Adrenal gland (tissue), 12 donors: ENCODE measurements around the gene RGS6. TPM values are rescaled to one million over a fixed set of nuclear protein-coding genes. Genes with fewer than 3 reads are reported as not detected.

Source experiments
- DNase-seq, 7 donors: peaks; one replicate each; pipeline ENCODE4 v3.0.0-alpha.2; 2019 to 2020
- H3K27ac ChIP-seq, 5 donors: fragments of 200-600 bp; sonication (generic) in 4 of 5; 1 replicate in 3 of 5; 2 replicates in 2 of 5; pipeline versions ENCODE4 v1.5.1 to v1.8.0; 2016 to 2020; ENCODE audit warnings: mild to moderate bottlenecking in 1 of 5
- H3K27me3 ChIP-seq: fragments of 200-600 bp; 2 replicates; pipeline ENCODE4 v1.8.0; 2021
- H3K36me3 ChIP-seq, 2 donors: fragments of 200-600 bp; replicated peaks in 1 of 2; 1 replicate in 1 of 2; 2 replicates in 1 of 2; pipeline versions ENCODE4 v1.5.1 to v1.8.0; 2018 to 2022
- H3K4me1 ChIP-seq, 2 donors: fragments of 200-600 bp; replicated peaks in 1 of 2; 1 replicate in 1 of 2; 2 replicates in 1 of 2; pipeline versions ENCODE4 v1.5.1 to v1.8.0; 2018 to 2021
- H3K4me3 ChIP-seq, 4 donors: fragments of 200-600 bp; sonication (generic) in 3 of 4; one replicate each; pipeline ENCODE4 v1.5.1; 2016 to 2018
- H3K9me3 ChIP-seq, 3 donors: fragments of 200-600 bp; sonication (generic) in 1 of 3; replicated peaks in 1 of 3; 1 replicate in 2 of 3; 2 replicates in 1 of 3; pipeline versions ENCODE4 v1.5.1 to v1.8.0; 2016 to 2021
- POLR2A ChIP-seq, 2 donors: fragments of 450-650 bp; IDR thresholded peaks; one replicate each; pipeline ENCODE4 v1.6.1; 2017; ENCODE audit warnings: antibody characterized with exemption in 2 of 2, mild to moderate bottlenecking in 2 of 2, moderate library complexity in 1 of 2
- WGBS, 4 donors: extraction: QIAGEN DNeasy Blood & Tissue Kit in 2 of 4; methylation state at CpG; one replicate each; pipeline versions ENCODE4 v1.1.5 to v1.1.7; 2013 to 2017; 5-methylcytosine and 5-hydroxymethylcytosine counted together
- intact Hi-C, 2 donors: fragments of 100-400 bp; cut with DNase I; formaldehyde crosslinking; loops; one replicate each; pipeline versions ENCODE4 v1.14.1 to v1.15.0; 2022 to 2023
- polyA plus RNA-seq, 3 donors: library from polyadenylated mRNA; stranded (reverse); fragments of 200-250 nt in 2 of 3; fragments of 350-450 nt in 1 of 3; fragmentation: Illumina TruSeq in 1 of 3; extraction: RNeasy Lipid Tissue Mini Kit (QIAGEN cat#74804) in 1 of 3; gene quantifications; one replicate each; pipeline ENCODE4 v1.2.3, GENCODE V29; 2013 to 2014
- total RNA-seq, 9 donors: library from RNA; depleted of rRNA in 4 of 9; stranded (reverse); fragments of >200 nt in 4 of 9; fragments of 120-200 nt in 1 of 9; fragmentation: NEBNext Ultra II Directional in 1 of 9; extraction: Animal tissue kit (Norgen Biotek cat#: 25700) in 1 of 9; gene quantifications; one replicate each; pipeline versions ENCODE4 v1.1.0 to v1.2.4, GENCODE V29; 2013 to 2023
- TF ChIP-seq, protein P1 (sequence below), 6 experiments: fragments of 450-650 bp in 4 of 6; fragments of 200-600 bp in 2 of 6; sonication (generic) in 1 of 6; IDR thresholded peaks; 1 replicate in 5 of 6; 2 replicates in 1 of 6; pipeline versions ENCODE4 v1.5.1 to v1.8.0; 2016 to 2021; ENCODE audit warnings: antibody characterized with exemption in 6 of 6, mild to moderate bottlenecking in 2 of 6, moderate library complexity in 1 of 6
- donor health status: healthy with polysubstance abuse.
- donor health status: Bipolar disorder and iron deficiency.
- donor health status: DM: yes; HTN: yes; CAD: no.
- donor health status: DM: no; HTN: no; CAD: no.
- donor health status: DM: no; HTN: no; CAD: no.
- donor health status: DM: yes; HTN: yes; CAD: no.

The RGS6 gene
- total and polyA plus RNA-seq, 12 donors: 0.06 to 4.3 (median 0.41) TPM; not detected in 1

GRCh38 chr14:72599579-72600470, 667.6 kb downstream of the RGS6 start:
- TF ChIP-seq, protein P1, sequence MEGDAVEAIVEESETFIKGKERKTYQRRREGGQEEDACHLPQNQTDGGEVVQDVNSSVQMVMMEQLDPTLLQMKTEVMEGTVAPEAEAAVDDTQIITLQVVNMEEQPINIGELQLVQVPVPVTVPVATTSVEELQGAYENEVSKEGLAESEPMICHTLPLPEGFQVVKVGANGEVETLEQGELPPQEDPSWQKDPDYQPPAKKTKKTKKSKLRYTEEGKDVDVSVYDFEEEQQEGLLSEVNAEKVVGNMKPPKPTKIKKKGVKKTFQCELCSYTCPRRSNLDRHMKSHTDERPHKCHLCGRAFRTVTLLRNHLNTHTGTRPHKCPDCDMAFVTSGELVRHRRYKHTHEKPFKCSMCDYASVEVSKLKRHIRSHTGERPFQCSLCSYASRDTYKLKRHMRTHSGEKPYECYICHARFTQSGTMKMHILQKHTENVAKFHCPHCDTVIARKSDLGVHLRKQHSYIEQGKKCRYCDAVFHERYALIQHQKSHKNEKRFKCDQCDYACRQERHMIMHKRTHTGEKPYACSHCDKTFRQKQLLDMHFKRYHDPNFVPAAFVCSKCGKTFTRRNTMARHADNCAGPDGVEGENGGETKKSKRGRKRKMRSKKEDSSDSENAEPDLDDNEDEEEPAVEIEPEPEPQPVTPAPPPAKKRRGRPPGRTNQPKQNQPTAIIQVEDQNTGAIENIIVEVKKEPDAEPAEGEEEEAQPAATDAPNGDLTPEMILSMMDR (IDR thresholded peaks at IDR 0.05): no peak
- TF ChIP-seq POLR2A (IDR thresholded peaks at IDR 0.05): no peak
- intact Hi-C loops: no loop called here
- Histone ChIP-seq H3K27ac (no peak overlapping the region), H3K4me3 (no peak overlapping the region), H3K36me3 (no peaks in the 10 kb centered on the region), H3K4me1 (no peaks in the 10 kb centered on the region), H3K27me3 (no peaks in the 10 kb centered on the region), H3K9me3 (no peaks in the 10 kb centered on the region)
- no peak for DNase-seq
- WGBS, 4 donors: 80 to 83% (median 82%) methylated on average over 13 to 16 of the region's 16 CpGs

DNA sequence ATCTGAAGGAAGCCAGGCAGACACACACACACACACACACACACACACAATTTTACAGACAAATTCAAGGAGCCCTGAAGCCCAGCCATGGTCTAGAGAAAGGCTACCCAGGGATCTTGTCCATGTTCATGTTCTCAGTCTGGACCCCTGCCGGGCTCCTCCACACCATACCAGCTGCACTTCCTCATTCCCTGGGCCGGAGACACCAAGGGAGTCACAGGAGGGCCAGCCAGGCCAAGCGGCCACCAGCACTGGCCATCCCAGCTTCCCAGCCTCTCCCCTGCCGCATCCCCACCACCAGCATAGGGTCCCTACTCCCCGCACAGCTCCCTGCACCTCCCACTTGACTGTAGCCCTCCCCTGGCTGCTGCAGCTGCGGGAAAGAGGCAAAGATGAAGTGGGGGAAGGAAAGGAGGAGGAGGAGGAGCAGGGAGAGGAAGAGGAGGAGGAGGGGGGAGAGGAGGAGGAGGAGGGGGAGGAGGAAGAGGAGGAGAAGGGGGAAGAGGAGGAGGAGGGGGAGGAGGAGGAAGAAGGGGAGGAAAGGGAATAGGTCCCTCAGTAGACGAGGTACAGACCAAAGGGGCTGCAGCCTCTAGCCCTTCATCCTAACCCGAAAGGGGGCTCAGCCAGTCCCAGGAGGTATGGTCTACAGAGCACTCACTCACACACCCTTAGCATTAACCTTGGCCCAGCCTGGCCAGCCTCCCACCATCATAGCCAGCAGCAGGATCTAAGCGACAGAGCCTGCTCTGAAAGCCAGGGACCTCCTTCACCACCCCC, 668.5 kb downstream of the RGS6 start:
- intact Hi-C loops: no loop called here
- WGBS, 4 donors: 62 to 80% (median 72%) methylated on average over 7 to 9 of the region's 9 CpGs
- H3K27ac ChIP-seq: no peak overlapping the region
- DNase-seq: peak in 2 of 7 donors; percentile 11 to 24
- TF ChIP-seq, protein P1 (IDR thresholded peaks at IDR 0.05): no peak
- no peak for TF ChIP-seq POLR2A (IDR thresholded peaks at IDR 0.05)
- no peak overlapping the region for H3K4me3 ChIP-seq
- H3K36me3 ChIP-seq: no peaks in the 10 kb centered on the region
- no peaks in the 10 kb centered on the region for H3K4me1 ChIP-seq
- no peaks in the 10 kb centered on the region for H3K27me3 ChIP-seq
- no peaks in the 10 kb centered on the region for H3K9me3 ChIP-seq

- no peak for TF ChIP-seq POLR2A (IDR thresholded peaks at IDR 0.05)
- TF ChIP-seq, protein P1 (IDR thresholded peaks at IDR 0.05): no peak
- DNase-seq: no peak
- no peaks in the 10 kb centered on the region for H3K9me3 ChIP-seq
- no peaks in the 10 kb centered on the region for H3K4me1 ChIP-seq
- H3K36me3 ChIP-seq: no peaks in the 10 kb centered on the region
- H3K27me3 ChIP-seq: no peaks in the 10 kb centered on the region
- intact Hi-C loops: no loop called here
- H3K27ac ChIP-seq: no peak overlapping the region
- H3K4me3 ChIP-seq: no peak overlapping the region
- WGBS, 4 donors: 68 to 77% (median 72%) methylated on average over 4 of the region's 4 CpGs
Observed at GRCh38 chr14:72603639-72604038, 671.4 kb downstream of the RGS6 start.

- peak in 1 of 7 donors; percentile 21 for DNase-seq
- no peak overlapping the region for H3K4me3 ChIP-seq
- TF ChIP-seq, protein P1 (IDR thresholded peaks at IDR 0.05): no peak
- no peak for TF ChIP-seq POLR2A (IDR thresholded peaks at IDR 0.05)
- intact Hi-C loops: no loop called here
- no peak overlapping the region for H3K27ac ChIP-seq
- no peaks in the 10 kb centered on the region for H3K9me3 ChIP-seq
- no peaks in the 10 kb centered on the region for H3K4me1 ChIP-seq
- H3K36me3 ChIP-seq: no peaks in the 10 kb centered on the region
- 74 to 97% (median 91%) methylated on average over 3 of the region's 3 CpGs for WGBS, 4 donors
- no peaks in the 10 kb centered on the region for H3K27me3 ChIP-seq
Observed at GRCh38 chr14:72604133-72604532, 671.9 kb downstream of the RGS6 start.
